ENCODE measurements around the gene CBFA2T3. TPM values are rescaled to one million over a fixed set of nuclear protein-coding genes. Genes with fewer than 3 reads are reported as not detected.
A peak's percentile ranks its signal among the peaks of the same experiment; 100 is the strongest.
"Not testable (repeated sequence)": the region's sequence is repeated elsewhere in the genome, so short reads cannot be mapped to it uniquely, and the experiment has no call there.

CBFA2T3 gene
- total and polyA plus RNA-seq, 2 of the 13 experiments (the other 11 are each of a cell fraction or from before 2014, with no cell fraction given): 0.05 TPM; not detected in 1

GRCh38 chr16:89017543-89018281 is 40.7 kb upstream of the CBFA2T3 start:
- Histone ChIP-seq H3K4me2 (ENCODE audit: low read depth, low read length) (no peak overlapping the region; the same call in 1 of the 2 replicates), H3K4me3 (replicated peaks in 1 of 3; ENCODE audit: insufficient read depth in 1 of 3, low read depth in 2 of 3, low read length in 3 of 3) (no peak overlapping the region), H3K9ac (ENCODE audit: insufficient read depth, low read depth, low read length) (no peak overlapping the region), H3K27me3 (ENCODE audit: control insufficient read depth in 1 of 2, insufficient read depth in 2 of 2, low read length in 2 of 2) (peaks cover 20 to 73% of the 10 kb centered on the region in 2 experiments; a peak in 4 of 5 replicates), H3K79me2 (ENCODE audit: insufficient read depth, low read length) (no peaks in the 10 kb centered on the region), H3K9me3 (ENCODE audit: low read length) (no peaks in the 10 kb centered on the region), H3K4me1 (ENCODE audit: insufficient read depth, low read length) (no peaks in the 10 kb centered on the region), H2AFZ (ENCODE audit: low read length) (no peak overlapping the region), H3K27ac (ENCODE audit: extremely low read length, insufficient read depth, low read length) (no peak overlapping the region), H3K36me3 (replicated peaks in 1 of 2; ENCODE audit: control insufficient read depth in 1 of 2, insufficient read depth in 2 of 2, low read length in 2 of 2) (no peaks in the 10 kb centered on the region), H4K20me1 (ENCODE audit: insufficient read depth, low read length) (no peaks in the 10 kb centered on the region; the same call in 1 of the 2 replicates)
- CTCF ChIA-PET (ENCODE audit: low intra/inter-chr PET ratio, low total read pairs): no interaction called here
- TF ChIP-seq ZNF431 (CRISPR knock-in tag; IDR thresholded peaks at IDR 0.05; ENCODE audit: borderline replicate concordance, low read depth) (0 out of 2 replicates have a peak, but pooled peaks have one; percentile 8), ZNF563 (CRISPR knock-in tag; IDR thresholded peaks at IDR 0.05) (no peak)
- WGBS (ENCODE audit: low lambda C conversion rate): 20% methylated on average over 19 of the region's 25 CpGs
- no TSS peak for BruUV-seq (replicated peaks)
- DNase-seq (ENCODE audit: low spot score): no peak
- in situ Hi-C loops (cut with HindIII; ENCODE audit: extremely low pct_ligation_motif_present, low pct_unique_long_range_greater_than_20kb) (no loop called here), intact Hi-C loops (cut with micrococcal nuclease; ENCODE audit: unreplicated experiment) (no loop called here)
- no peak for FAIRE-seq
- POLR2A ChIA-PET: no interaction called here
- no peak for ATAC-seq

DNA sequence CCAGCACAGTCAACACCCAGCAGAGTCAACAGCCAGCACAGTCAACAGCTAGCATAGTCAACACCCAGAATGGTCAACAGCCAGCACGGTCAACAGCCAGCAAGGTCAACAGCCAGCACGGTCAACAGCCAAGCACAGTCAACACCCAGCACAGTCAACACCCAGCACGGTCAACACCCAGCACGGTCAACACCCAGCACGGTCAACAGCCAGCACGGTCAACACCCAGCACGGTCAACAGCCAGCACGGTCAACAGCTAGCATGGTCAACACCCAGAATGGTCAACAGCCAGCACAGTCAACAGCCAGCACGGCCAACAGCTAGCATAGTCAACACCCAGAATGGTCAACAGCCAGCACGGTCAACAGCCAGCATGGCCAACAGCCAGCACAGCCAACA is 39.6 kb upstream of the CBFA2T3 start:
- BruUV-seq (replicated peaks); in situ Hi-C loops (cut with HindIII; ENCODE audit: extremely low pct_ligation_motif_present, low pct_unique_long_range_greater_than_20kb); POLR2A ChIA-PET: not testable (repeated sequence)

More for the DNA sequence above, 39.6 kb upstream of the CBFA2T3 start:
- FAIRE-seq; H3K27ac ChIP-seq (ENCODE audit: extremely low read length, insufficient read depth, low read length); intact Hi-C loops (cut with micrococcal nuclease; ENCODE audit: unreplicated experiment); H3K9me3 ChIP-seq (ENCODE audit: low read length); H4K20me1 ChIP-seq (ENCODE audit: insufficient read depth, low read length); H3K9ac ChIP-seq (ENCODE audit: insufficient read depth, low read depth, low read length); H3K79me2 ChIP-seq (ENCODE audit: insufficient read depth, low read length); H2AFZ ChIP-seq (ENCODE audit: low read length); H3K4me3 ChIP-seq (replicated peaks in 1 of 3; ENCODE audit: insufficient read depth in 1 of 3, low read depth in 2 of 3, low read length in 3 of 3); H3K36me3 ChIP-seq (replicated peaks in 1 of 2; ENCODE audit: control insufficient read depth in 1 of 2, insufficient read depth in 2 of 2, low read length in 2 of 2); DNase-seq (ENCODE audit: low spot score); CTCF ChIA-PET (ENCODE audit: low intra/inter-chr PET ratio, low total read pairs); H3K4me1 ChIP-seq (ENCODE audit: insufficient read depth, low read length); H3K4me2 ChIP-seq (ENCODE audit: low read depth, low read length); ATAC-seq: not testable (repeated sequence)
- 69% methylated on average over 7 of the region's 10 CpGs for WGBS (ENCODE audit: low lambda C conversion rate)
- peaks cover 17 to 65% of the 10 kb centered on the region in 2 experiments; a peak in 4 of 5 replicates for H3K27me3 ChIP-seq (ENCODE audit: control insufficient read depth in 1 of 2, insufficient read depth in 2 of 2, low read length in 2 of 2)

Data from HepG2 (cell line).